CD4-positive, alpha-beta T cell treated with Interleukin-6 at 100 ng/mL for 8 hours (primary cell): ENCODE measurements around the gene MTMR8.
"Not testable (repeated sequence)": the region's sequence is repeated elsewhere in the genome, so short reads cannot be mapped to it uniquely, and the experiment has no call there.

ENCODE experiments used
- DNase-seq: peaks from one replicate; pipeline ENCODE4 v3.0.0-alpha.2; 2020; ENCODE audit warnings: mixed read lengths, low spot score

Gene MTMR8

DNA sequence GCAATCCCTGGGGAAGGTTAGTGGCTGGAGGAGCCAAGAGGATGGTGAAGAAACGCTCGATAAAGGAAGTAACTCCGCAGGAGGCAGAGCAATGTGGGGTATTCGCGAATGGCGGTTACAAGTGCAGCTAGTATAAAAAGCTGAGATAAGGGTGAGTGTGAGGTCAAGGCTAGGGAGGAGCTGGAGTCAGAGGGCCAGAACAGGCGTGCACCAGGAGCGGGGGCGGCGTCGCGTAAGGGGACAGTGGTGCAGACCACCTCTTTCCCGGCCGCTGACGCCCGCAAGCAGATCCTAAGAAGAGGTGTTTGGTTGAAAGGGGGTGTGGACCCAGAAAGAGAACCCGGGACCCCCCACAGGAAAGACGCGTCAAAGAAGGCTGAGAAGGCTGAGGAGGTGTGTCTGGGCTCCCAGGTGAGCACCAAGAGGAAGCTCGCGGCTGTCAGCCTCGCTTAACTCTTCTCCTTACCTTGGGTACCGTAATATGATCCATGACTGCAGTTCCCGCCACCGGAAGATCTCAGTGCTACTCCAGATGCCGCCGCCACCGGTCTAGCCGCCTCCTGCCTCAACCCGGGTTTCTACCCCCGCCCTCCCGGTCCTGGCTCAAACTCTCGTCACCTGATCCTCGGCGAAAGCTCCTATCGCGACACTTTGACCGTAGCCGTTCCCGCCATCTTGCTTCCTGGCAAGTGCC is at the start of gene MTMR8:
MTMR8 (minus strand) TSS at position 579 of the 694 bp plus-strand sequence; CDS start at position 490, 89 bp downstream.
- peak; percentile 72 for DNase-seq

DNA sequence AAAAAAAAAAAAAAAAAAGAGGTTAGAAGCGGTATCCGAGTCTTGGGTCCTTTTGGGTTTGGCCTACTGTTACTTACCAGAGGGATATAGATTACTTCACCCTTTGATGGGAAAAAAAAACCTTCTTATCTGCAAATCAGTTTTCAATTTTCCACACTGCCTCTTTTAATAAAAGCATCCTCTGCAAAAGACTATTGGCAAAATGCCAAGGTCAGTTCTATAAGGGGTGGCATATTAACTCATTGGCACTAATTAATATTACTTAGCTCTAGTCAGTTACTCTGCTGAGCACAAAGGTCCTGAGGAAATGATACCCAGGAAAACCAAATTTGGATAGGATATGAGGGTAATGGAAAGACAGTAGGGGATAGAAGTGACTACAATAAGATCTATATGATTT is 44.3 kb upstream of the MTMR8 start:
- DNase-seq, result no peak

DNA sequence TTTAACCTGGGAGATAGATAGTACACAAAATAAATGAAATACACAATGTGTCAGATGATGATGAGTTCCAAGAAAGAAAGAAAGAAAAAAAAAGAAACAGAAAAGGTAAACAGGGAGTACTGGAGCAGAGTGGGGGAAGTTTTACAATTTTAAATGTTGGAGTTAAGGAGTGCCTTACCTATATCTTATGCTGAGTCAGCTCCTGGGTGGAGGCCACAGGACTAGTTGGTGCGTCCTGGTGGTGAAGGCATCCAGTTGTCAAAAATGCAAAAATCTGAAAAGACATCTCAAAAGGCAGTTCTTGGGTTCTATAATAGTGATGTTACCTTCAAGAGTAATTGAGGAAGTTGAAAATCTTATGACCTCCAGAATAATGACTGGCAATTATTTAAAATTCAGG is 42.4 kb upstream of the MTMR8 start:
- no peak for DNase-seq

DNA sequence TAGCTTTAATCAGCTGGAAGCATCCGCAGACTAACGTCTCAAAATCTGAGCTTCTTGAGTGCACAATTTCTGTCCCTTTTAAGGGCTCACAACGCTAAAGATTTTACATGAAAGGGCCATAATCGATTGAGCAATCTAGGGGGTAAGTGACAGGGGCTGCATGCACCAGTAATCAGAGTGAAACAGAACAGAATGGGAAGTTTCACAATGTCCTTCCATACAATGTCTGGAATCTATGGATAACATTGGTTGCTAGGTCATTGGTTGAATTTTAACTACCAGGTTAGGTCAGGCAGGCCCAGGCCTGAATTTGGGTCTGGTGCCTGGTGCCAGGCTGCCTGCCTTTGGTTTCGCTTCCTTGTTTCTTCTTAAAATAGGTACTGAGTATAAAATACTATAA is 42.0 kb upstream of the MTMR8 start:
- no peak for DNase-seq

DNA sequence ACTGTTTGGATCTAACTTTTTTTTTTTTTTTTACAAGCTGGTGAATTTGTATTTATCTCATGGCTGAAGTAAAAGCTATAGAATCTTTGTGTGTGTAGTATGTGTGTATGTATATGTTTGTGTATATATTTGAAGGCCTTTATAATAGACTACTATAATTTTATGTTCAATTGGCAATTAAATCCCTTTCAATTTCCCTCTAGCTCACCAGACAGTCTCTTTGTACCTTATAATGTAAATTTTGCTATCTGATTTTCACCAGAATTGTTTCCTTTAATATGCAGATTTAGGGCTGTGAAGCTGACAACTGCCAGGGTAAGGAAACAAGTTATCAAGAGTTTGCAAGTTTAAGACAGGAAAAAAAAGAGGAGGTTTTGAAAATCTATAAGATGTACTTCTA is 33.1 kb upstream of the MTMR8 start:
- DNase-seq, result no peak

DNA sequence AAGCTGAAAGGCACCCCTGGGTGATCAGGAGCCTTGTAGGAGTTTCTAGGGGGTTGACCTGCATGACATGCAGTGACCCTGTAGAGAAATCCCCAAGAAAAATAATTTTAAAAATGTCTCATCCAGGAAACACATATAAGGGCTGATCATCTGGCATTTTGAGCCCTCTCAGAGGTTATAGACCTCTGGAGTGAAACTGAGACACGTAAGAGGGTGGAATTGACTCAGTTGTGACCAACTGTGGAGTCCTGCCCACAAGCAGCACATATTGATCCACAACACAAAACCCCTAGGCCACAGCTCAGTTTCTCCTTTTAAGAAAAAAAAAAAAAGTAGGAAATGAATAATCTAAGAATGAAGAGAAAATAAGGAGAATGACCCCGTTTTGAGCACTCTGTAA is 32.5 kb upstream of the MTMR8 start:
- no peak for DNase-seq

DNA sequence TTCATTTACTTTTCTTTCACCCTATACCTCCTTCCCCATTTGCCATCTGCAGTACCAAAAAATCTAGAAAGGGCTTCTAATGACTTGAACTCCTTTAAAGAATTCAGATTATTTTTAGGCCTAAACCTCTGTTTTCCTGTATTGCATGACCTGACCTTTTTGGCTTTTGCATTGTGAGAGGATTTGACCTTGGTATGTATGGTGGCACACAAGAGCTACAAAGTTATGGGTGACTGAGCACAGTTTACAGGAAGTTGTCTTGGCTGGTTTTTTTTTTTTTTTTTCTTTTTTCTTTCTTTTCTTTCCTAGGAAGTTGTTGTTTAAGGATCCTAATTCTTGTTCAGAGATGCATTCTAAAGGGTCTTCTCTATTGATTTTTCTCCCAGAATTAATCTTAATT is 32.0 kb upstream of the MTMR8 start:
- no peak for DNase-seq

DNA sequence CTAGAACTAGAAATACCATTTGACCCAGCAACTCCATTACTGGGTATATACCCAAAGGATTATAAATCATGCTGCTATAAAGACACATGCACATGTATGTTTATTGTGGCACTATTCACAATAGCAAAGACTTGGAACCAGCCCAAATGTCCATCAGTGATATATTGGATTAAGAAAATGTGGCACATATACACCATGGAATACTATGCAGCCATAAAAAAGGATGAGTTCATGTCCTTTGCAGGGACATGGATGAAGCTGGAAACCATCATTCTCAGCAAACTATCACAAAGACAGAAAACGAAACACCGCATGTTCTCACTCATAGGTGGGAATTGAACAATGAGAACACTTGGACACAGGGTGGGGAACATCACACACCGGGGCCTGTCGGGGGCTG is 14.5 kb upstream of the MTMR8 start:
- not testable (repeated sequence) for DNase-seq

DNA sequence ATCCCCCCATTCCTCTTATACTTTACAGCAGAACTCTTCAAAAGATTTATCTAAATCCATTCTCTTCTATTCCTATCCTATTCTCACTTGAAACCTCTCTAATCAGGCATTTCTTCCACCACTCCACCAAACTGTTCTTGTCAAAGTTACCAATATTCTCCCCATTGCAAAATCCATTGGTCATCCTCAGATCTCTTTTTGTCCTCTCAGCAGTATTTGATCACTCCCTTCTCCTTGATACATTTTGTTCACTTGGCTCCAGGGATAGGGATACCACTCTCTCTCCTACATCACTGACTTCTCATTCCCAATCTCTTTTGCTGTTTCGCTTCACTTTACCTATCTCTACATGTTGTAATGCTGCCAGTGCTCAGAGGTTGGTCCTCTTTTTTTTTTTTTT is 2.8 kb upstream of the MTMR8 start:
- no peak for DNase-seq

DNA sequence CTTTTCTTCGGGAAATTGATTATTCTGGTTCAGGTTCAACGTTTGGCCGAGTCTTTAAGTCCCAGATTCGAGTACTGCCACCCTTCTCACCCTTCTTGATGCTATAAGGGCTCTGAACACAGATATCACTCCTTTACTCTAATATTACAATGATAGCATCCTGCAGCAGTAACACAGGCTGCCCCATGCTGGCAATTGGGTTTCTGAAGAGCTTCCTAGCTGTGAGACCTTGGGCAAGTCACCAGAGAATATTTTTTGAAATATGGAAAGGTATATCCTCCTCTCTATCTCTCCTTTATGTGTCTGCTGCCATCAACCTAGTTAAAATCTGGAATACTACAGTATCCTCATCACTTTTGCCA is 297 bp upstream of the MTMR8 start:
- DNase-seq, result no peak

DNA sequence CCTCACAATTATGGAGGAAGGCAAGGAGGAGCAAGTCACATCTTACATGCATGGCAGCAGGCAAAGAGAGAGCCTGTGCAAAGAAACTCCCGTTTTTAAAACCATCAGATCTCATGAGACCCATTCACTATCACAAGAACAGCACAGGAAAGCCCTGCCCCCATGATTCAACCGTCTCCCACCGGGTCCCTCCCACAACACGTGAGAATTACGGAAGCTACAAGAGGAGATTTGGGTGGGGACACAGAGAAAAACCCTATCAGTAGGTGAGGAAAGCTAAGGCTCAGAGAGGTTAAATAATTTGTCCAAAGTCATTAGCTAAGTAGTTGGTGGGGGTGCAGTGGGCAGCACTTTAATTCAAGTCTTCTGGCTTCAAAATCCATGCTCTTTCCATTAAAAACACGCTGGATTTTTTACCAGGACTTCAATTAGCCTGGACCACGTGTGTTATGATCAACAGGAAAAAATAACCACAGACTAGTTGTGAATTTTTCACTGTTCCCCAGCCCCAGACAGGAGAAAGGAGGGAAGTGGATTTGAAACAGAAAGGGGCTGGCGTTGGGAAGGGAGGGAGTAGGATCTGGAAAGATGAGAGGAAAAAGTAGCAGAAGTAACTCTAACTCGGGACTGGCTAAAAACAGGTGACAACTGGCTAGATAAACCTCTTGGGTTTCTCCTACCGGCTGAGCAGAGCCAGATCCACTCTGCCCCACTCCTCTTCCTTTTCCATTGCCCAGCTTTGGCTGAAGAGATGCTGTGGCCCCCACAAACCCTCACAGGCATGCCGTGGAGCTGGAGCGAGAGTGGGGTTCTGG is 986 bp downstream of the MTMR8 start:
- DNase-seq, result no peak

DNA sequence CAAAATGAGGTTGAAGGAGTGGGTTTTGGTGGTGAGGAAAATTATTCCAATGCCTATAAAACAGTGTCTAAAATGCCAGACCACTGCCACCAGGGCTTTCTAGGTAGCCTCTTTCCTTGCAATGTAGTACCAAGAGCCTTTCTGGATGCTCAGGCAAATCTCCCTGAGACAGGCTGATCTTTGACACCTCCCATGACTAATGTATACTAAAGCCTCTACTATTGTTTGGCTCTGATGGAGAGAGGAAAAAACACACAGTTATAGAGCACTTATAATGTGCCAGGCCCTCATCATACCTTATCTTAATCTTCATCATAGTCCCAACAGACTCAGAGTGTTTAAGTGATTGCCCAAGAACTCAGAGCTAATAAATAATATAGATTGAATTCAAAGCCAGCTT is 5.8 kb downstream of the MTMR8 start:
- DNase-seq, result no peak

DNA sequence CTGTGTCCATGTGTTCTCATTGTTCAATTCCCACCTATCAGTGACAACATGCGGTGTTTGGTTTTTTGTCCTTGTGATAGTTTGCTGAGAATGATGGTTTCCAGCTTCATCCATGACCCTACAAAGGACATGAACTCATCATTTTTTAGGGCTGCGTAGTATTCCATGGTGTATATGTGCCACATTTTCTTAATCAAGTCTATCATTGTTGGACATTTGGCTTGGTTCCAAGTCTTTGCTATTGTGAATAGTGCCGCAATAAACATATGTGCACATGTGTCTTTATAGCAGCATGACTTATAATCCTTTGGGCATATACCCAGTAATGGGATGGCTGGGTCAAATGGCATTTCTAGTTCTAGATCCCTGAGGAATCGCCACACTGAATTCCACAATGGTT is 14.5 kb downstream of the MTMR8 start:
- not testable (repeated sequence) for DNase-seq

DNA sequence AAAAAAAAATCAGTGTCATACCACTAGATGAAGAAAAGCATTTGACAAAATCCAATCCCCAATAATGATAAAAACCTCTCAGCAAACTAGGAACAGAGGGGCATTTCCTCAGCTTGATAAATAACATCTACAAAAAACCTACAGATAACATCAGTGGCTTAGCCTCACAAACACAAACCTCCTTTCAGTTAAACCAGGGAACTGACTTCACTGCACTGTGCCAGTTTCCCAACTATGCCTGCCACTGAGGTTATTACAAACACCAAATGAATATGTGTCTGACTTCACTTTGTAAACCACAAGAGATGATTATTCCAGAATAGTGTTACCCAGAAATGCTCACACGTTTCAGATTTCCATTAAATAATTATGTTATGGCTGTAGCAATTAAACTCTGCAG is 15.3 kb downstream of the MTMR8 start:
- DNase-seq, result no peak

DNA sequence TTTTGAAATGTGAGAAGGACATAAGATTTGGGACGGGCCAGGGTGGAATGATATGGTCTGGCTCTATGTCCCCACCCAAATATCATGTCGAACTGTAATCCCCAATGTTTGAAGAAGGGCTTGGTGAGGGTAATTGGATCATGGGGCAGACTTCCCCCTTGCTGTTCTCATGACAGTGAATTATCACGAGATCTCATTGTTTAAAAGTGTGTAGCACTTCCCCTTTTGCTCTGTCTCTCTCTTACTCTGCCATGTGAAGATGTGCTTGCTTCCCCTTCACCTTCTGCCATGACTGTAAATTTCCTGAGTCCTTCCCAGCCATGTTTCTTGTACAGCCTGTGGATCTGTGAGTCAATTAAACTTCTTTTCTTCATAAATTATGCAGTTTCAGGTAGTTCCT is 17.5 kb downstream of the MTMR8 start:
- DNase-seq, result no peak

DNA sequence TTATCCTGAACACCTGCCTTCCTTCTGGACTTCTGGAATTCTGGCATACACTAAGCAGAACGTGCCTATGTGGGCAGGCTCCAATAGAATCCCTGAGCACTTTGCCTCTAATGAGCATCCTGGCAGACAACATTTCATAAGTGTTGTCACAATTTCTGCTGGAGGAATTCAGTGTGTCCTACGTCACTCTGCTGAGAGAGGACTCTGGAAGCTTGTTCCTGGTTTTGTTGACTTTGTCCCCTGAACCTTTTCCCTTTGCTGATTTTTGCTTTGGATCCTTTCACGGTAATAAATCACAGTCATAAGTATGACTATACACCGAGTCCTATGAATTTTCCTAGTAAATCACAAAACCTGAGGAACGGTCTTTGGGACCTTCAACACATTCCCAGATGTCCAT is 43.2 kb downstream of the MTMR8 start:
- no peak for DNase-seq

DNA sequence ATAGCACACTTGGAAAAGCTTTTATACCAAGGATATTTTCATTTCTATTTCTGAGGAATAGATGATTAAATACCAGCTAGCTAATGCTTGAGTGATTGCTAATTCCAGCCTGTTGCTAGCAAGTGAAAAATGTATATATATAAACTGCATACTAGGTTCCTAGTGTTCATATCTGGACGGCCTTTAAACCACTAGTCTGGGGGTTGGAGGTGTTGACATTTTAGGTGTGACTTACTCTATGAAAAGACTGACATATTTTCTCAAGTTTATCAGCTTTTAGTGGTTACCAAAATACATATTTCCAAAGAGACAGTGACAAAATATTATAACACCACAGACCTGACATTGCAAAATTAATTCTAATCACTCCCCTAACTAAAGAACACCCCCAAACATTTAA is 44.7 kb downstream of the MTMR8 start:
- DNase-seq, result no peak

DNA sequence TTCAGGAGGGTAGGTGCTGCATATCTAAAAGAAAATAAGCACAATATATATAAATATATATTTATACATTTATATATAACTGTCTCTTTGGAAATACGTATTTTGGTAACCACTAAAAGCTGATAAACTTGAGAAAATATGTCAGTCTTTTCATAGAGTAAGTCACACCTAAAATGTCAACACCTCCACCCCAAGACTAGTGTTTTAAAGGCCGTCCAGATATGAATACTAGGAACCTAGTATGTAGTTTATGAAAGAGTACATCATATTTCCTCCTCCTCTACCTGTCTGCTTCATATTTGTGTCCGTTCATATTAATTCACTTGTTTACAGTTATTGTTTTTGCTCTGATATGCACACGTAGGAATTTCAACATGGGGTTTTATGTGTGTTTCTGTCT is 45.2 kb downstream of the MTMR8 start:
- no peak for DNase-seq

DNA sequence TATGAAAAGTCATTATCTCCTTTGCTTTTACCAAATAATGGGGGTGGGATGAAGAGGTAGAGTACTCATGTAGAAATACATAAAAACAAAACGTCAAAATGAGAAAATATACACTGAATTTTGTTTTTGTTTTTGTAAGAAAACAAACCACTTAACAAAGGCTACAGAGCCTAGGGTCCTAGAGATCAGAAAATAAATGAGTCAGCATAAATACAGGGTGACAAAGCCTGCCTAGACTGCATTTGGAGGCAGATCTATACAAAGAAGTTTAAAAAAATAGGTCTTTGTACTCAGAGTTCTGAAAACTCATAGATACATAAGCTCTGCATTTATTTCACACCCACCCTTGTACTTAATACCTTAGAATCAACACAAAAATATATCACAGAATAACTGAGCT is 52.4 kb downstream of the MTMR8 start:
- DNase-seq, result no peak

DNA sequence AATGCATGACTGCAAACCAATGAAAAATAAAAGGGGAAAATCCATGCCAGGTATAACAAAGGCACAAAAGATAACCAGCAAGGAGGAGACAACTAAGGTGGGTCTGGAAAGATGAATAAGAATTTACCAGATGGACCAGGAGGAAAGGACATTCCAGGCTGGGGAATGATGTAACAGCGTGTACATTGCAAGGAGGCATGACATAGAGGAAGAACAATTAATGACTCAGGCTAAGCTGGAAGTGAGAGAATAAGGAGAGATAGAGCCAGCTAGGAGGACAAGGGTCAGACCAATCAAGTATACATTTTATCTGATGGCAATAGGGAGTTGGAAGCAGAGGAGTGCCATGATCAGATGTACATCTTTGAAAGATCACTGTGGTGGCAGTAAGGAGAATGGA is 57.0 kb downstream of the MTMR8 start:
- no peak for DNase-seq

DNA sequence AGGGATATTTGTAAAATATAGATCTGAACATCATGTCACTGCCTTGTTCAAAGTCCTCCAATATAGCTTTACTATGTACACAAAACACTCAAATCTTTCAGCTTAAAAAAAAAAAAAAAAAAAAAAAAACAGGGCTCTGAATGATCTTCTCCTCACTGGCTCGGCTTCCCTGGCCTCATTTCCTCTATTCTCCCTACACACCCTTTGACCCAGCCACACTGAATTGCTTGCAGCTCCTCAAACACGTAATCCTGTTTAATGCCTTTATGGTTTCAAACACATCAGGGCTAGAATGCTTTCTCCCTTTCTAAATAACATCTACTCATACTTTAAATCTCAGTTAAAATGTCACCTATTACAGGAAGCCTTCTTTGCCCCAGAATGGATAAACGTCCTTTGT is 60.8 kb downstream of the MTMR8 start:
- DNase-seq, result no peak

DNA sequence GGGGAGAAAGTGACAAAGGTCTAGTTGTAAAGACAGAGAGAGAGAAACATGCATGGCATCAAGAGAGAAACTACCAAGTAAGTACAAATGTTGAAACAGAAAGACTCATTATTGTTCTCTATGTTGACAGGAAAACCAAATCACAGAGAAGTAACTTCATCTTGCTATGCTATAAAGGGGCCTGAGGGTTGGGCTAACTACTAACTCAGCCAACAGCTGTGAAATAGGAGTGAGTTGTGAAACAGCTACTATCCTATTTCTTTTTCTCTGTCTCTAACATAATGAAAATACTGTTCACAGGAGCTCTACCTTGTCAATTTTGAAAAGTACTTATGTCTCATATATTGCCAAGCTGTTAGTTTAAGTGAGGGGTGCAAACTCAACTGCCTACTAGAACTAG is 65.0 kb downstream of the MTMR8 start:
- DNase-seq, result no peak

DNA sequence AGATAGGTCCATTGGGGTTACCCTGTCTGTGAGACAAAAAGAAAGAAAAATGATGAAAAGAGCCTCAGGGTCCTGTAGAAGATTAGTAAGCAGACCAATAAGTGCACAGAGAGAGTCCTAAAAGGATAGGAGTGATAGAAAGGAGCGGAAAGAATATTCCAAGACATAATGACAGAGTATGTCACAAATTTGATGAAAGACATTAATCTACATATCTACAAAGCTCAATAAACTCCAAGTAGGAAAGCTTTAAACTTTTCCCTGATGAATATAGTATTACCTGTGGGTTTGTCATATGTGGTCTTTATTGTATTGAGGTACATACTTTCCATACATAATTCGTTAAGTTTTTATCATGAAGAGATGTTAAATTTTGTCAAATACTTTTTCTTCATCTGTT is 73.7 kb downstream of the MTMR8 start:
- no peak for DNase-seq

DNA sequence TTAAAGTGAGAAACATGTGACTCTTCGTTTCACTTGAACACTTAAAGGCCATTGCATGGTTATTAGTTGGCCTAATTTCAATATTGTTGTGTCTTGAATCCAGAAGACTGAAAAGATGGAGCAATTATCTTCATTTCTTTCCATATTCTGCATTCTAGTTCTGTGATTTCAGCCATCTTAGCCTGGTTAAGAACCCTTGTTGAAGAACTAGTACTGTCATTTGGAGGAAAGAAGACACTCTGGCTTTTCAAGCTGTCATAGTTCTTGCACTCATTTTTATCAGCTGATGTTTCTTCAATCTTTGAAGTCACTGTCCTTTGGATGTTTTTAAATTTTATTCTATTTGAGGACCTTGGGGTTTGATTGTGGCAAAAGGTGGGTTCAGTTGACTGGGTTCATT is 81.6 kb downstream of the MTMR8 start:
- no peak for DNase-seq
